SIG-M5 (cell line): ENCODE measurements around the gene PLEKHG5.
"Not testable (repeated sequence)": the region's sequence is repeated elsewhere in the genome, so short reads cannot be mapped to it uniquely, and the experiment has no call there.

Source experiments
- DNase-seq: peaks from one replicate; lab custom pipeline; 2025; lab: John Stamatoyannopoulos, UW

The PLEKHG5 gene

DNA sequence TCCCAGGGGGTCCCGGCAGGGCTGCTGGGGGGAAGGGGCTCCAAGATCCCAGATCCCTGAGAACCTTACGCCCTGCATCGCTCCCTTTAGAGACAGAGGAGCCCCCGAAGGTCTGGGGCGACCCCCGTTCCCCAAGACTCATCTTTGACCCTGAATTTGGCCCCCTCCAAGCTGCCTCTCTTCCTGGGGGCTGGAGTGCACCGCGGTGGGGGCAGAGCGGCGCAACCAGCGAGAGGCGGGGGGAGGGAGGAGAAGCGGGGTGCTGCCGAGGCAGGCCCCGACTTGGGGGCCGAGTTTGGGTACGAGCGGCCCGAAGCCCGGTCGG, 5.4 kb upstream of the PLEKHG5 start:
- no peak for DNase-seq

DNA sequence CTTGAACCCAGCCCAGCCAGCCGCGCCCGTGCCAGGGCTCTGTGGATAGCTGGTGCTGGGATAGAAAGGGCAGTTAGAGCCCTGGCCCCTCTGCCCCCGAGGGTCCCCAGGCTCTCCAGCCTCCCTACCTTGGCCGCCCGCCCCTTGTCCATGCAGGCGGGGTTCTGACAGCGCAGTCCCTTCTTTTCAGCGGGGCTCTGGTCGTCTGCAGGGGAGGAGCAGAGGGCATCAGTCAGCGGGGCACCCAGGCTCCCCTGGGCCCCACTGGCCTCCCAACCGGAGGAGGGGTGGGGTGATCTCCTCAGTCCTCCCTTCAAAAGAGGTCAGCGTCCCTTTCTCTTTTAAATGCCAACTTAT, 4.9 kb upstream of the PLEKHG5 start:
- DNase-seq = no peak

DNA sequence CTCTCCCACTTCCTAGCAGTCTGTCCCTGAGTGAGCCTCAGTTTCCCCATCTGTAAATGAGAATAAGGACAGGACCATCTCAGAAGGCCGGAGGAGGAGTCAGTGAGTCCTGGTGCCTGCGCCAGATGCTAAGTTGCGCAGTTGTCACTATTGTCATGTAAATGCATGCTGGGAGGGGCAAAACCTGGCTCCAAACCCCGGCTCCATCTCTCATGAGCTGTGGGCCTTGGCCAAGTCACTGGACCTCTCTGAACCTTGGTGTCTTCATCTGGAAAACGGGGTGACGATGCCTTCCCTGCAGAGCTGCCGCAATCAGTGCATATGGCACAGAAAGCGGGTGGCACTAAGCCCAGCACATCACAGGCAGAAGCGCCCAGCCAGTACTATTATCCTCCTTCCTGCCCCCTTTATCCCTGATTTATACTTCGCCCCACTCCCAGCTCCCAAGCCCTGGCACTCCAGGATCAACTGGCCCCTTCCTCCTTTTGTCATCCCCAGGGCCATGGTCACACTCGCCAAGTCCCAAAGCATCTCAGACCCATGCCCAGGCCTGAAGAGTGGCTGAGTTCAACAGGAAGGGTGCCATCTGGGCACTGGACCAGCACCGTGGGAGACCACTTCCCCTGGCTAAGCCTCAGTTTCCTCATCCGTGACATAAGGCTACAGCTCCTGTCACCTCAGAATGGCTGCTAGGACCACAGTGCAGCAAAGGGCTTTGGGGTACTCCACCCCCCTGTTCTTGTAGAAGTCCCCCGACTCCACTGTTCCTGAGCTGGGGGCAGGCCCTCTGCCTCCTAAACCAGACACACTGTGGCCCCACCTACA, 4.3 kb upstream of the PLEKHG5 start:
- DNase-seq = no peak

DNA sequence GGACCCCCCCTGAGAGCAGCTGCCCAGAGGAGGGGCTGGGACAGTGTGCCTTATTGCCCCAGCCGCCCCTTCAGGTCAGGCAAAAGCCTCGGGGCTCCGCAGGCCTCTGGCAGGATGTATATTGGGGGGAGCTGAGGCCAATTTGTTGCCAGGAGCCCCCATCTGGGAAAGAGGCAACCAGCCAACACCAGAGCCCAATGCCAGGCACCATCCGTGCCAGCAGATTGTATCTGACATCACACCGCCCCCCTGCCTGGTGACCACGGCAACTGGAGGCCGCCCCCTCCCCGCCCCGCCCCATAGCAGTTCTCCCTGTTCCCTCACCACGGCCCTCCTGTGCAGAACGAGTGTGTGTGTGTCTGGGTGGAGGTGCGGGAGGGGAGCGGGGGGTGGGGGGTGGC, 3.6 kb upstream of the PLEKHG5 start:
- no peak for DNase-seq

DNA sequence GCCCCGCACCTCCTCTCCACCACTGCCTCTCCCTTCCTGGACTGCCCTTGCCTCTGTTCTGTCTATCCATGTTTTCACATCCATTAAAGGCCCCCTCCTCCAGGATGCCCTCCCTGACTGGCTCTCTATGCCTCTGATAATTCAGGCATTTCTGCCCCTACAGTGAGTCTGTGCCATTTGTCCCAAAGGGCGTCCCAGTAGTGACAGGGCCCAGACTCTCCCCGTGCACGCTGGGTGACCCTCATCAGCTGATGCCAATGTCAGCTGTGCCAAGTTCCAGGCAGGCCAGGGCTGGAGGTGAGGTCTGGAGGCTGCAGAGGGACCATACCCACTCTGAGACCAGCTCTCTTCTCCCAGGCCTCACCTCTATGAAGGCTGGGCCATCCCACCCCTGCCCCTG, 3.2 kb upstream of the PLEKHG5 start:
- no peak for DNase-seq

DNA sequence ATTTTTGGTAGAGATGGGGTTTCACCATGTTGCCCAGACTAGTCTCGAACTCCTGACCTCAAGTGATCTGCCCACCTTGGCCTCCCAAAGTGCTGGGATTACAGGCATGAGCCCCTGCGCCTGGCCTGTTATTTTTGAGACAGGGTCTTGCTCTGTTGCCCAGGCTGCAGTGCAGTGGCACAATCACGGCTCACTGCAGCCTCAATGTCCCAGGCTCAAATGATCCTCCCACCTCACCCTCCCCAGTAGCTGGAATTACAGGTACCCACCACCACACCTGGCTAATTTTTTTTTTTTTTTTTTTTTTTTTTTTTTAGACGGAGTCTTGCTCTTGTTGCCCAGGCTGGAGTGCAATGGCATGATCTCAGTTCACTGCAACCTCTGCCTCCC, 2.4 kb upstream of the PLEKHG5 start:
- DNase-seq = not testable (repeated sequence)

DNA sequence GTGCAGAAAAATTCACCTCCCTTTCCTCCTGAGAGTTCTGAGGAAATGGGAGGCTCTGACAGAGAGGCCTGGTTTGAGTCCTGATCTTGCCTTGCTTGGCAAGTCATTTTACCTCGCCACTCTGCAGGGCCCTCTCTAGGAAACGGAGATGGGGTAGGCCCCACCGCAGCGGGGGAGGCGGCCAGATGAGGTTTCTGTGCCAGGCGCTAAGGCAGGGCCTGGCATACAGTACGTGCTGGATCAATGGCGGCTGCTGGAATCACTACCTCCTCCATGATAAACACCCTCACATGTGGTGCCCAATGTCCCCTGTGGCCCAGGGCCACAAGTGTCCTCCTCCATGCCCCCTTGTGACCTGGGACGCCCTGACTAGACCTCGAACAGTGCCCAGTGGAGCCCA, 499 bp upstream of the PLEKHG5 start:
- no peak for DNase-seq

DNA sequence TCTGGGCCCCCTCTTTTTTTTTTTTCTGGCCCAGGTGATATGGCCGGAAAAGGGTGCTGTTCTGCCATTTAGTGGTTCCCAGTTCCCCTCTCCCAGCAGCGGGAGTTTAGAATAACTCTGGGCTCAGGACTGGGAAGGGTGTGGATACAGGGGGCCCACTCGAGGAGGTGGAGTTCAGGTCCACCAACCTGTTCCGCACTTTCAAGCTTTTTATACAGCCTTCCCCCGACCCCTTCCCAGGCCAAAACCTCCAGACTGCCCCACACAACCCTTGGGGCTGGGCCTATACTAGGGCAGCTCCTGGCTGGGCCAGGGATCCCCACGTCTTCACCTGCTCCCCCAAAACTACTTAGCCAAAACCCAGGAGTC, 402 bp downstream of the PLEKHG5 start:
- no peak for DNase-seq

DNA sequence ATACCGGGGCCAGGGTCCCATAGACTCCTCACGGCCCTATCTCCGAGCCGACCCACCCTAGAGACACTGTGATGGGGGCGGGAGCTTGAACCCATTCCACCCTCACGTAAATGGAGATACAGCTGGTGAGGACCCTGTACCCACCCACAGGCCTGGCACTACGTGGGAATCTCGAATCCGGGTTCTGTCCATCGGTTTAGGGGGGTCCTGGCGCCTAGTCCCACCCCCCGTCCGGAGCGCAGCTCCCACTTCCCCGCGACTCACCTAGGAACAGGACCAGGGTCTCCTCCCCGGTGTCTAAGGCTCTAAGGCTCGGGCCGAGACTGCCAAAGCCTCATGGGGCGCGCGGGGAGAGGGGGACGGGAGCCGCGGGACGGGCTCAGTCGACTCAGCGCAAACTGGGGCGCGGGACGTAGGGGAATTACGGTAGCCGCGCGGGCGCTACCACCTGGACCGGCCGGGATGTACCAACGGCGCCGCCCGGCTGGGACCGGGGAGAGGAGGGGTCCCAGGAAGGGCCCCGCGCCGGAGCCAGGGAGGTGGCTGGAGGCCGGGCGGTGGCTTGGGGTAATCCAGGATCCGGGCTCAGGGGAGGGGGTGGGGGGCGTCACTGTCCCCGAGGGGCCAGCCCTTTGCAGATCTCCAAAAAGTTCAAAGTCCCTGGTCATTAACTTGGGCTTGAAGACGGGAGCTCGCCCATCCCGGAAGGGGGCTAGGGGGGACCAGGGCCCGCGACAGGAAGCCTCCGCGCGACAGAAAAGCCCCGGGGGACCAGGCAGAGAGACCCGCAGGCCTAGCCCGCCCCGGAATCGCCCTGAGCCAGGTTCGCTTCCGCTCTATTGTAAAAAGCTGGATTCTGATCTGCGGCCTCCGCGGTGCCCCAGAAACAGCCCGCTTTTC, 1.0 kb downstream of the PLEKHG5 start:
- DNase-seq = no peak

DNA sequence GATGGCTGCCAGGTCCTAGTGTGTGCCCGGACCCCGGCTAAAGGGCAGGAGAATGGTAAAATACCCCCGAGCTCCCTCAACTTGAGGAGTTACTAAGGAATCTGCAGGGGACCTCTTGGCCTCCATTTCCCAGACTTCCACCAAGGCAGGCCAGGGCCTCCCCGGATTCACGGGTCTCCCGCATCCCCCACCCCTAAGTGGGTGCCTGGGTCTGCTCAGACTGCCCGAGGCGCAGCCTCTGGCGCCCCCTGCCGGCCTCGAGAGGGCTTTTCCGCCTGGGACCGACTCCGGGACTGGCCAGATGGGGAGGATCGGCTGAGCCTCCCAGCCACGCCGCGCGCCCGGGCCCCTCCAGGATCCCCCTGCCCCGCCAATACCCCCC, 1.7 kb downstream of the PLEKHG5 start:
- no peak for DNase-seq

DNA sequence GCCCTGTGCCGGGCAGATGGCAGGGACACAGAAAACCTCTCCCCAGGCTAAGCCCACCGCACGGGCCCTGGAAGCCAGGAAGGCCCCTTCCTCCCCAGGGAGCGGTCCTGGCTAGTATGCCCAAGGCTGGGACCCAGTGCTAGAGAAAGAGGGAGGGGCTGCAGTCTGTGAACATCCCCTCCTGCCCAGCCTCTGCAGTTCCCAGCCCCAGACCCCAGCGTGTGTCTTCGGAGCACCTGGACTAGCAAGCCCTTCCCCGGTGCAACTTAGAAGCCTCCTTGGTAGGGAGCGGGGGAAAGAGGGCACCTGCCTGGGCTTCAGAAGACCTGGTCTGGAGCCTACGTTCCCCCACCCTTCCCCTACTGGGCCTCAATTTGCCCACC, 2.1 kb downstream of the PLEKHG5 start:
- DNase-seq = no peak

DNA sequence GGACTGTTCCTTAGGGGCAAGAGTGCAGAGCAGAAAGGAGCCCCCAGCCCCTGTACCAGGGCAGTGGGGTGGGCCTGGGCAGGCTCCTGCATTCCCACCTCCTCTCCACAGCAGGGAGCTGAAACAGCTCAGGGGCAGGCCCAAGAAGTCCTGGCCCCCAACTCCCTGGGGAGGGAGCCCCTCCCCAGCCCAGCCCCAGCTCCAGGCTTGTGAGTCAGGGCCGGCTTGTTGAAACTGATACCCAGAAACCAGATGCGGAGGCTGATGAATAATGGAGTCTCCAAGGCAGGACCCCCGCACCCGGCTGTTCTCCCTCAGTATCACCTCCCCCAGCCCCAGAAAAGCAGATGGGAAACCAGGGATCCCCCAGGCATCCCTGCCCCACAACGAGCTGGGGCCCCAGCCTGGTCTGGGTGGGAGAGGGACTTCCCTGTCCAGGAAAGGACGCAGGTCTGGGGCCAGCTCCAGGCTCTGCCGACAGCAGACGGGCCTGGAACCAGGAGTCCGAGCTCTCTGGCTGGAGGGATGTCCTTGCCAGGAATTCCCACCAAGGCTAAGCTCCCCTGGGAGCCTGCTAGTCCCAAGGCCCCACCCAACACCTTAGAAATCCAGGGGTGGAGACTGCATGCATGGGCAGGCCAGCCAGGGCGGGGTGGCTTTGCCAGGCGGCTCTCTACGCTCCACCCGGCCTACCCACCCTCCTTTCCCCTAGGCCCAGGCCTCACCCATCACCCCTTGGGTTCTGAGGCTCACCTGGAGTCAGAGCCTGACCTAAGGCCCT, 2.7 kb downstream of the PLEKHG5 start:
- no peak for DNase-seq

DNA sequence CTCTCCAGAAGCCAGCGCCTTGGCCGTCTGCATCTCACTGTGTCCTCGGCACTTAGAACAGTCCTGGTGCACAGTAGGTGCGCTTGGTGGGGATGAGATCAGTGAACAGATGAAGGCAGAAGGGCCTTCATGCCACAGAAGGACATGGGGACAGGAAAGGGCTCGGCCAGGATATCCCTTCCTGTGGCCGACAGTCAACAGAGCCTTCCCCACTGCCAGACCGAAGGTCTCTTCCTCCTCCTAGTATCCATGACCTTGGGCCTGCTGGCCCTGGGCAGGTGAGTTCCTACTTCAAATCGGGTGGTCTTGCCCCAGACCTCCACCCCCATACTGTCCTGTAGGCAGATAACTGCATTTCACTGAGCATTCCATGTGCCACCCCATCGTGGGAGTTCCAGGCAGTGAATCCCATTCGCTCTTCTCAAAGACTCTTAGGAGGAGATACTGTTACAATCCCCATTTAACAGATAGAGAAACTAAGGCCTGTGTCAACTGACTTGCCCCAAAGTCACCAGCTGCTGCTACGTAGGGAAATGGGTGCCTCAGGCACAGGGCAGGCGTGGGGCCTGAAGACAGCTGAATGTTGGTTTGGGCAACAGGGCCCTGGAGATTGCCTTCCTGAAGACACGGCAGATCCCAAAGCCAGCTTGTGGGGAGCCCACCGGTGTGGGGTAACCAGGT, 3.5 kb downstream of the PLEKHG5 start:
- no peak for DNase-seq

DNA sequence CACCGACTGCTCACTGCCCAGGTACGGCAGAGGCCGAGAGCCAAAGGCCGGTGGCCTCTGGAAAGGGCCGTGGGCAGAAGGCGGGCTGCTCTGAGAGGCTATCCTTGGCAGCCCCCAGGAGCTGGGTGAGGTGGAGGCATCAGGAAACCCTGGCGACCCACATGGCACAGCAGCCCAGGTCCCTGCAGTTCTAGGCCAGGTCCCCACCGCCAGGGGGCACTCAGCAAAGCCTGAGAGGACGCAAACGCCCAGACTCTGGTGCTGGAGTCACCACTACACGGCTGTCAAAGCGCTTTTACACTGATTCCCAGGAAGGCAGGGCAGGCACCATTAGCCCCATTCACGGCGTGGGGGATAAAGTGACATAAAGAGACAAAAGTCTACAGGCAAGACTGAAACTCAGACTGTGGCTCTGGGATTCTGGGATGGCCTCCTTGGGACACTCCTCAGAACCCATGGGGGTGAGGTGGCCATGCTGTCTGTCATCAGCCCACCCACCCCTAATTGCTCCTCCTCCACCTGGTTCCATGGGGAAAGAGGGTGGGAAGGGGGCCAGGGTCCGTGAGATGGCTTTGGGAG, 4.9 kb downstream of the PLEKHG5 start:
- no peak for DNase-seq

DNA sequence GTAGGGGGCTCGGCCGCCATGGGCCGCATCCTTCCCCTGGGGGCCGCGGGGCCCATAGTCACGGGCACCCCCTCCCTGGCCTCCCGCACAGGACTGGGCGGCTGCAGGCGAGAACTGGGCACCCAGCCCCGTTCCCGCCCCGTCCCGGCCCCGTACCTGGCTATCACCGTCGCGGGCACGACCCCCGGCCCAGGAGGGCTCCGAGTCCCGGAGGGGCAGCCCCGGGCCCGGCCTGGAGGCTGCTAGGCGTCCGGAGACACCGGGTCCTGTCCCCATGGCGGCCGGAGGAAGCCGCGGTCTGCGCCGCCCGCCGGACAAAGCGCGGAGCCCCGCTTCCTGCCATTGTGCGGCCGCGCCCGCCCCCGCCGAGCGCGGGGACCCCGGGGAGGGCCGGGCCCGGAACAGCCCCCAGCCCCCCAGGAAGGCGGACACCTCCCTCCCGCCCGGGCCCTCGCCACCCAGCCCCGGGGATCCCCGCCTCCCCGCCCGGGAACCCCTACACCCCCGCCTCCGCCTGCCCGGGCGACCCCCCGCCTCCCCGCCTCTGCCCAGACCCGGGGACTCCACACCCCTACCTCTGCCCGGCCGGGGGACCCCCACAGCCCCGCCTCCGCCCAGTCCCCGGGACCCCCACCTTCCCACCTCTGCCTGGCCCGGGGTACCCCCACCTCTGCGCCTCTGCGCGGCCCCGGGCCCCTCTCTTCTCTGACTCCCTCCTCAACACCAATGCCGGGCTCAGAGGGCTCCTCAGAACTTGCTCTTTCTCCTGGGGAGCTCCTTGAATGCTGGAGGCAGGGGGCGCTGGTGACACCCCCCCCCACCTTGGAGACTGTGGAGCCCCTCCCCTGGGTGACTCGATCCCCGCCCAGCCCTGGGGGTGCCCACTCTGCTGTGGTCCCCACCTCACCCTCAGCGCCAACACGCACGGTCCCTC, 6.0 kb downstream of the PLEKHG5 start:
- DNase-seq = no peak

DNA sequence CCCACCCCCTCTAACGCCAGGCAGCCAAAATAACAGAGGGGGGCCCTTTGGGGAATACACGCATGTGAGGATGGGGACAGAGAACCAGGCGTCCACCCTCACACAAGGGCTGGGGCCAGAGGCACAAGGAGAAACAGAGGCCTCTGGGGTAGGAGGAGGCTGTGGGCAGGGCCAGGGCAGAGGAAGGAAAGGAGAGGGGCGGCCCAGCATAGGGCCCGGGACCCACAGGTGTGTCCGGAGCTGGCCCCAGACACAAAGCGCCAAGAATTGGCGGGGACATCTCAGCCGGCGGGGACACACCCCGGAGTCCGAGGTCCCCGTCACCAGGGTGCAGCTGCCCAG, 6.7 kb downstream of the PLEKHG5 start:
- no peak for DNase-seq

DNA sequence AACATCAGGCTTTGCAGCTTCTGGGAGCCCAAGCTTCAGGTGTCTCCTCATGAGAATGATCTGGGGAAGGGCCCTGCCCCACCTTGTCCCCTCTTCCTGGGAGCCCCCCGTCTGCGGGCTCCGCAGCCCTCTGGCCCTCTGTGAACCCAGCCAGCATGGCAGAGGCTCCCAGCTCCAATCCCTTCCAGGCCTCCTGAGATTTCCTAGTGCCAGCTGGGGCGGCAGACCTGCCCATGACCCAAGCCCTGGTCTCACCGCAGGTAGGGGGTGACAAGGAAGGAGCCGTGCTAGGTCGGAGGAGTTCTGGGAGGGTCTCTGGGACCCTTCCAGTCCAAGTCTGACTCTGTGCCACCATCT, 7.7 kb downstream of the PLEKHG5 start:
- DNase-seq = no peak

DNA sequence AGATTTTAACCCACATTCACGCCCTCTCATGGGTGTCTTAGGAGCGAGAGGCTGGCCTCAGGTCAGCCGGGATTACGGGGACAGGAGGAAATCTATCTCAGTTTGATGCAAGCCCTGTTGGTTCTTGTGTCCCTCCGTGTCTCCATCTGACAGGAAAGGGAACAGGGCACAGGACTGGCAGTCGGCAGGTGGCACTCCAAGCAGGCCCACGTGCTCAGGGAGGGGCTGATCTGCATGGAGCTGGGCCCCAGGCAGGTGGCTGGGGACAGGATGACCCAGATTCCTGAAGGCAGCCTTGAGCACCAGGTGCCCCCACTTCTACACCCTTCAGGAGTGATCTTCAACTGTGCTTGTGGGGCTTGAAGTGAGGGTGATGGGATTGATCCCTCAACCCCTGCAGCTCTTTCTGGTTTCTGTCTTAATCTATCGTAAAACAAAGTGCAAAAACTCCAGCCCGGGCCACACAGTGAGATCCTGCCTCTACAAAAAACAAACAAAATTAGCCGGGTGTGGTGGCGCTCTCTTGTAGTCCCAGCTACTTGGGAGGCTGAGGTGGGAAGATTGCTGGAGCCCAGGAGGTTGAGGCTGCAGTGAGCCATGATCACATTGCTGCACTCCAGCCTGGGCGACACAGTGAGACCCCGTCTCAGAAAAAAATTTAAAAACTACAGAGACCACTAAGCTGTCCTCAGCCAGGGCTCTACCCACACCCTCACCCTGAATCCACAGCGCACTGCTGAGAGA, 8.3 kb downstream of the PLEKHG5 start:
- DNase-seq = no peak

DNA sequence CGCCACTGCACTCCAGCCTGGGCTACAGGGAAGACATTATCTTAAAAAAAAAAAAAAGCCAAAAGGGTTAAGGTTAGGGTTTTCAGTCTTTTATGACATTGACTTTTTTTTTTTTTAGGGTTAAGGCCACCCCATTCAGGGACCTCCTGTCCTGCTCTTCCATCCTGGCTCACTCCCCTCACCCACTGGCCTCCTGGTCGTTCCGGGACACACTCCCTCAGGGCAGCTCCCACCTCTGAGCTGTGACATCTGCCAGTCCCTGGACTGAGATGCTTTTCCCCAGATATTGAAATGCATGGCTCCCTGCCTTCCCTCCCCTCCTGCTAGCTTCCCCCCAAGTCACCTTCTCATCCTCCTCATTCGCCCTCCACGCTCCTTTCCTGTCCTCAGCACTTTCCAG, 9.6 kb downstream of the PLEKHG5 start:
- no peak for DNase-seq
